Thyroid gland (tissue), 4 donors: ENCODE results near the gene PFKFB2.

Experiments used
- CTCF ChIP-seq, 6 experiments: fragments of 200-600 bp in 3 of 6; fragments of 450-650 bp in 3 of 6; sonication (generic) in 3 of 6; IDR thresholded peaks; one replicate each; pipeline ENCODE4 v1.5.1; 2016 to 2019; ENCODE audit warnings: antibody characterized with exemption in 6 of 6, mild to moderate bottlenecking in 2 of 6, inconsistent platforms in 1 of 6, moderate library complexity in 1 of 6
- POLR2A ChIP-seq, 2 donors: fragments of 450-650 bp; IDR thresholded peaks; one replicate each; pipeline ENCODE4 v1.6.1; 2017; ENCODE audit warnings: antibody characterized with exemption in 2 of 2, mild to moderate bottlenecking in 2 of 2, moderate library complexity in 1 of 2

- TF ChIP-seq CTCF (IDR thresholded peaks at IDR 0.05): no peak
- TF ChIP-seq POLR2A (IDR thresholded peaks at IDR 0.05): no peak
Measured at GRCh38 chr1:207085887-207086286, 32.8 kb downstream of the PFKFB2 start.
